T-helper 1 cell (primary cell): ENCODE results near the gene RASSF3.
A peak's percentile ranks its signal among the peaks of the same experiment; 100 is the strongest.

Experiments
- DNase-seq, 5 donors: peaks; one replicate each; pipeline ENCODE4 v3.0.0-alpha.2; 2012 to 2020

Gene RASSF3

DNA sequence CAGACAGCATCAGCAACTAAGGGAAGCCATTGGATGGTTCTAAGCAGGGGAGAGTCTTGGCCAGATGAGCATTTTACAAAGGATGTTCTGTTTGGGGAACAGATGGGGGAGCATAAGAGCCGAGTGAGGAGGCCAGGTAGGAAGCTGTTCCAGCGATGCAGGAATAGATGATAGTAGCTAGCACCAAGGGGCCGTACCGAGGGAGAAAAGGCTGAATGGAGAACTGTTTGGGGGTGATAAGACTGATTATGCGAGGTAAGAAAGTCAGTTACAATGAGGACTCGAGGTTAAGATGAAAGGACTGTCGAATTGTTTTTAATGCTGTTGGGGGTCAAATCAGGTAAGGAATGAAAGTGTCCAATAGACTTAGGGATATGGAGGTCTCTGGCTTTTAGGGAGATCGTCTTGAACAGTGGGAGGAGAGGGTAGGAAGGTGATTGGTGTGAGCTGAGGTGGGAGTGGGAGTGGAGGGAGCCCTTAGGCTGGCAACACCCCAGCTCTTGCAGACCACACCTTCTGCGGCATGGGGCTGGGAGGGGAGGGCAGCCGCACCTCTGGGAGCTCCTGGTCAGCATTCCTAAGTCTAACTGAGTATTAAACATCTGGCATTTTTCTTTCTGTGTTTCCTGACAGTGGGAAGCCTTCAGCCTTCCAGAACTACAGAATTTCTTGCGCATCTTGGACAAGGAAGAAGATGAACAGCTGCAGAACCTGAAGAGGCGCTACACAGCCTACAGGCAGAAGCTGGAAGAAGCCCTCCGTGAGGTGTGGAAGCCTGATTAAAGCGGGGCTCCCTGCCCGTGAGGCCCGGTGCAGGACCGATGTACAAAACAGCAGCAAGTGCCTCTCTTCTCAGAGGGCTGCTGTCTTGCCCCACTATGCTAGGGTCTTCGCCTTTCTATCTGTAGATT, 84.1 kb downstream of the RASSF3 start:
- DNase-seq, result no peak

- no peak for DNase-seq
Measured at GRCh38 chr12:64695550-64695949, 85.3 kb downstream of the RASSF3 start.

- DNase-seq, result no peak
Measured at GRCh38 chr12:64696080-64696741, 85.9 kb downstream of the RASSF3 start.

GRCh38 chr12:64699504-64700115, 89.3 kb downstream of the RASSF3 start:
- no peak for DNase-seq

DNA sequence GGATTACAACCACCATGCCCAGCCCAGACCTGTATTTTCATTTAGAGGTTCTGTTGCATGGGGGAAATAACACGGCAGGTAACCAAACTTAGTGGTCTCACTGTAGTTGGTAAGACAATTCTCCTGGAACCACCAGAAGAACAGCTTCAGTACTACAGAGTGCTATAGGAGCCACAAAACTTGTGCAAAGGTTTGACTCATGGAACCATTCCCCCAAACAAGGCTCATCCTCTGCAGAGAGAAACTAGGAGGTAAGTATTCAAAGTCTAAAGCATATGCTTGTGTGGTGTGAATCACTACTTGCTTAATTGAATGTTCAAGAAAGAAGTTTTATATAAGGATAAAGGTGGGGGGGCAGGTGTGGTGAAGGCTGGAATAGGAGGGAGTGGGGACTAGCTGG, 90.2 kb downstream of the RASSF3 start:
- no peak for DNase-seq

GRCh38 chr12:64701283-64701682, 91.0 kb downstream of the RASSF3 start:
- no peak for DNase-seq

DNA sequence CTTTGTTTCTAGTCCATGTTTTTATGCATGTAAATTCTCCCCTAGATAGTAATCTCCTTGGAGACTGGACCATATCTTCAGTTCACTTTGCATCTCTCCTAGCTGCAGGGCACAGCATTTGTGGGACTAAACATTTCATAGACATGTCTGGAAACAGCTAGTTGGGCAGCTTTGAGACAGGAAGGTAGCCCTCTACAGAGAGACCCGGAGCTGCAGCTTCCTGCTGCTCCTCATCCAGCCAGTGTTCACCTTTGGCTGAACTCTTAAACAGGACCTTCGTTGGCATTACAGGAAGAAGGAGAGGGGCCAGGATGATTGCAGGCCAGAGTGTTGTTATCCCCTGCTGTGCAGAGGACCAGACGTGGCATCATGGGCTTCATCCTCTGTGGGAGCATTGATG, 96.0 kb downstream of the RASSF3 start:
- DNase-seq, result no peak

DNA sequence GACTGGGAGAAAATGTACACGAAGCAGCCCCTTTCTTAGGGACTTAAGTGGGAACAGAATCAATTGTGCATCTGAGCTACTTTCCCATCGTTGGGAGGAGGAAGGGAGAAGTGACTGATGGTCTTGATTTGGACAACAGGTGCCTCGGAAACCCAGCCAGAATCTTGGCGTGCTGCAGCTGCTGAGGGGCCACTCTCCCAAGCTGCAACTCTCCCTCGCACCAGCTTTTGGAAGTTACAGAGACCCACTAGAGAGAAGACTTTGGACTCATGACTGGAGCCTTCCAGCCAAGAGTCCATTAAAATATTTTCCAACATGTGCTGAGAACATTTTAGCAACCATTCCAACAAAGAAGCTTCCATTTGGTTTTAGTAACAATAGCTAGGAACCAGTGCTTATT, 96.6 kb downstream of the RASSF3 start:
- DNase-seq, result no peak

- DNase-seq, result no peak
Measured at GRCh38 chr12:64707362-64707761, 97.1 kb downstream of the RASSF3 start.

GRCh38 chr12:64707926-64708325, 97.6 kb downstream of the RASSF3 start:
- DNase-seq, result no peak

DNA sequence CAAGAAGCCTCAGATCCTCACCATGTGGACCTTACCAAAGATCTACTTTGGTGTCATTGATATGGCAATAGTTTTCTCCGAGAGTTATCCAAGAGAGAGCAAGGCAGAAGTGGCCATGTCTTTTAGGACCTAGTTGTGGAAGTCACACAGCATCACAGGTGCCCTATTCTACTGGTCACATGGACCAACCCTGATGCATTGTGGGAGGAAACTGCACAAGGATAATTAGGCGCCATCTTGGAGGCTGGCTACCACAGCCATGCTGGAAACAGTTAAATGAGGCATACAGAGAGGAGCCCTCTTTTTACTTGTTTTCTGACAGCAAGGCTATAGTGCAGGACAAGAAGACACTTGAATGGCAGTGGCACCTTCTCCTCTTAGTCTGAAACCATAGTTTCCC, 99.1 kb downstream of the RASSF3 start:
- DNase-seq, result no peak

GRCh38 chr12:64713376-64713775, 103.1 kb downstream of the RASSF3 start:
- DNase-seq, result no peak

GRCh38 chr12:64714551-64714968, 104.3 kb downstream of the RASSF3 start:
- peak in 1 of 5 donors; percentile 70 for DNase-seq

DNA sequence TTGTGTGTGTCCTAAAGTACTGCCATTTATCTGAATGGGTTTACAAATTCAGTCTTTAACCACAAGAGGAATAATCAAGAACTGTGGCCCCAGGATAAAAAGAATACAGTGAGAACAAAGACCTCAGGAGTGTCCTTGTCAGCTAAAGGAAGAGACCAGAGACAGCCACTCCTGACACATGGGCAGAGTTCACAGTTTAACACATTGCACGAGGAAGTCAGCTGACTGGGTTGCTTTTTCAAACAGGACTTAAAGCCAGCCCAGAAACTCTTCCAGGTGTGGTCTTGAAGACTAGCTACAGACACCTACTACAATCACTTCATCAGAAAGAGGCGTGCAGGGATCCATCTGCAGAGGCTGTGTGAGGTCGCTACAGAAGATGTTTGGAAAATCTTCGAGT, 106.1 kb downstream of the RASSF3 start:
- no peak for DNase-seq

GRCh38 chr12:64716839-64717455, 106.7 kb downstream of the RASSF3 start:
- no peak for DNase-seq

DNA sequence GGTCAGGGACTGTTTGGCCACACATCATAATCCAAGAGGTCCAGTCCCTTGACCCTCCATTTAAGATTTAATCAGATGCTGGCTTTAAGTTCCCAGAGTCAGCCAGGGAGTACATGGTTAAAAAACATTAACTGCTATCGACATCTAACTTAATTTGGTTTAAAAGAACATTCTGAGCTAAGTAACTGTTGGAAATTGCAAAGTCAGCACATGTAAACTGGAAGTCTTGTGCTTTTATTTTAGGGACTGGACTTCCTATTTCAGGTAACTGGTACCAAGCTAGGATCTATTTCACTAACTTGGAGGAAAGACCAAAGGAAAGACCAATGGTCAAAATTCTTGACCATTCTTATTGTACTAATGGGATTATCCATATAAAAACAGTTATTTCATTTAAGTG, 108.4 kb downstream of the RASSF3 start:
- DNase-seq, result no peak

DNA sequence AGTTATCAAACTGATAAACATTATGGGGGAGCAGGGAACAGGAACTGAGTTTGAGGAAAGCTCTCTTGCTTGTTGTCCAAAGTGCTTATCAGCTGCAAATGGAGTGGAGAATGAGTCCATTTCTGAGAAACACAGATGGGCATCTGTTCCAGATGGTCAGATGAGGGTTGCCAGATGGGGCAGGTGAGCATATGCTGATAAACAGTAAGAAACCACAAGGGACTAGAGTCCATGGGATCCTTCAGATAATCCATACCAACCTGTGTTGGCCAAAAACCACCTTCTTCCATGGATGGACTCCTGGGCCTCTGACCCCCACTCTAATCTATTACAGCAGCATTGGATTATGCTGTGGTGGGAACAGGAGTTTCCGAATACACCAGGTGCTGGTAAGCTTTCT, 110.6 kb downstream of the RASSF3 start:
- no peak for DNase-seq

- DNase-seq, result no peak
Measured at GRCh38 chr12:64722835-64723234, 112.5 kb downstream of the RASSF3 start.

- DNase-seq, result no peak
Measured at GRCh38 chr12:64723630-64724029, 113.3 kb downstream of the RASSF3 start.

- no peak for DNase-seq
Measured at GRCh38 chr12:64724201-64724745, 114.0 kb downstream of the RASSF3 start.

GRCh38 chr12:64729909-64730587, 119.8 kb downstream of the RASSF3 start:
- DNase-seq, result peak in 1 of 5 donors; percentile 37

GRCh38 chr12:64730588-64730969, 120.3 kb downstream of the RASSF3 start:
- DNase-seq, result no peak
